Endothelial cell of umbilical vein (primary cell): ENCODE results near the gene BID. TPM values are rescaled to one million over a fixed set of nuclear protein-coding genes. Genes with fewer than 3 reads are reported as not detected.

ENCODE experiments used
- BruUV-seq: library from RNA; stranded (reverse); fragments of 400-500 nt; replicated peaks from 2 replicates; lab custom pipeline; 2021; lab: Mats Ljungman, UMichigan
- CTCF ChIA-PET: fragments of 300-600, 350-600 bp; sonication (Branson Sonifier 250); formaldehyde crosslinking; loops from one replicate; lab custom pipeline; 2021; ENCODE audit warnings: antibody characterized with exemption, inconsistent platforms; lab: Charles Lee
- POLR2A ChIA-PET: fragments of 300-600, 350-600 bp; sonication (Branson Sonifier 250); formaldehyde crosslinking; loops from one replicate; lab custom pipeline; 2021; ENCODE audit warnings: antibody characterized with exemption, inconsistent platforms; lab: Charles Lee
- DNase-seq: peaks from one replicate; pipeline ENCODE4 v3.0.0-alpha.2; 2011; ENCODE audit warnings: low read depth, low spot score
- FAIRE-seq: peaks from 2 replicates; lab custom pipeline; 2011; peaks lifted over from hg19 to GRCh38; lab: Jason Lieb, UNC
- H2AFZ ChIP-seq: 2 replicates; pipeline ENCODE4 v1.6.0; 2012; ENCODE audit warnings: low read depth, low read length, control low read depth, inconsistent platforms
- H3K27ac ChIP-seq: 2 replicates; pipeline ENCODE4 v1.5.1; 2011; ENCODE audit warnings: low read depth, mild to moderate bottlenecking, control low read depth, low read length, moderate library complexity; ENCODE audit not compliant: insufficient read depth
- H3K27me3 ChIP-seq, 2 experiments: 2 replicates each; pipeline versions ENCODE4 v1.6.0 to v1.6.1; 2011; ENCODE audit warnings: low read length in 2 of 2, mixed read lengths in 1 of 2; ENCODE audit not compliant: control insufficient read depth in 2 of 2, insufficient read depth in 2 of 2
- H3K36me3 ChIP-seq, 2 experiments: 2 replicates in 1 of 2; 3 replicates in 1 of 2; pipeline ENCODE4 v1.5.1; 2011; ENCODE audit warnings: low read length in 2 of 2, mild to moderate bottlenecking in 1 of 2, moderate library complexity in 1 of 2; ENCODE audit not compliant: control insufficient read depth in 2 of 2, insufficient read depth in 2 of 2; ENCODE audit errors: extremely low read depth in 1 of 2
- H3K4me1 ChIP-seq: 3 replicates; pipeline ENCODE4 v1.5.1; 2011; ENCODE audit warnings: mild to moderate bottlenecking, low read length; ENCODE audit not compliant: control insufficient read depth, insufficient read depth; ENCODE audit errors: extremely low read depth
- H3K4me2 ChIP-seq: 2 replicates; pipeline ENCODE4 v1.6.1; 2011; ENCODE audit warnings: low read length, control low read depth, mixed read lengths; ENCODE audit not compliant: insufficient read depth
- H3K4me3 ChIP-seq, 3 experiments: fragments of 200-600 bp in 1 of 3; sonication (generic), shearing (Covaris generic) in 1 of 3; replicated peaks in 1 of 3; 2 replicates each; pipeline ENCODE4 v1.5.1; 2011 to 2016; ENCODE audit warnings: control low read depth in 3 of 3, low read length in 3 of 3, mild to moderate bottlenecking in 2 of 3, inconsistent platforms in 1 of 3, low read depth in 1 of 3, moderate library complexity in 1 of 3; ENCODE audit not compliant: insufficient read depth in 1 of 3
- H3K79me2 ChIP-seq: 2 replicates; pipeline ENCODE4 v1.6.0; 2012; ENCODE audit warnings: low read length, inconsistent platforms; ENCODE audit not compliant: control insufficient read depth, insufficient read depth
- H3K9ac ChIP-seq: replicated peaks from 2 replicates; pipeline ENCODE3; 2011; ENCODE audit warnings: low read length, control low read depth; ENCODE audit not compliant: insufficient read depth; ENCODE audit errors: extremely low read depth
- H3K9me1 ChIP-seq: replicated peaks from 3 replicates; pipeline ENCODE4 v1.6.0; 2011; ENCODE audit warnings: mild to moderate bottlenecking, low read length; ENCODE audit not compliant: control insufficient read depth, insufficient read depth; ENCODE audit errors: extremely low read depth
- H3K9me3 ChIP-seq: replicated peaks from 2 replicates; pipeline ENCODE4 v1.5.1; 2012; ENCODE audit warnings: low read length, inconsistent platforms; ENCODE audit not compliant: control insufficient read depth, insufficient read depth
- H4K20me1 ChIP-seq: replicated peaks from 2 replicates; pipeline ENCODE3; 2011; ENCODE audit warnings: mild to moderate bottlenecking, low read length; ENCODE audit not compliant: control insufficient read depth, insufficient read depth; ENCODE audit errors: extremely low read depth
- EZH2 ChIP-seq: IDR thresholded peaks from 2 replicates; pipeline ENCODE4 v1.6.1; 2012; ENCODE audit warnings: borderline replicate concordance, low read depth, mild to moderate bottlenecking, moderate library complexity, low read length, inconsistent platforms; ENCODE audit not compliant: severe bottlenecking
- FOS ChIP-seq: IDR thresholded peaks from 2 replicates; pipeline ENCODE4 v1.6.1; 2011; ENCODE audit warnings: mild to moderate bottlenecking, low read length, moderate library complexity, borderline replicate concordance; ENCODE audit not compliant: insufficient read depth
- GATA2 ChIP-seq: IDR thresholded peaks from 2 replicates; pipeline ENCODE4 v1.7.0; 2011; ENCODE audit warnings: low read depth, mild to moderate bottlenecking, moderate library complexity, mixed read lengths, low read length; ENCODE audit not compliant: insufficient read length, insufficient read depth
- JUN ChIP-seq: IDR thresholded peaks from 2 replicates; pipeline ENCODE4 v1.6.1; 2011; ENCODE audit warnings: borderline replicate concordance, low read depth; ENCODE audit not compliant: insufficient read length, insufficient read depth
- MYC ChIP-seq: IDR thresholded peaks from one replicate; pipeline ENCODE4 v1.6.1; 2011; ENCODE audit warnings: mild to moderate bottlenecking, low read depth, low read length
- POLR2A ChIP-seq: IDR thresholded peaks from 2 replicates; pipeline ENCODE4 v1.6.1; 2012; ENCODE audit warnings: low read depth, mild to moderate bottlenecking, control low read depth, low read length
- POLR2AphosphoS5 ChIP-seq: IDR thresholded peaks from 2 replicates; pipeline ENCODE4 v1.6.1; 2012; ENCODE audit warnings: low read depth, mild to moderate bottlenecking, control low read depth, low read length, moderate library complexity; ENCODE audit not compliant: insufficient read depth
- dilution Hi-C: fragments of 300-500 bp; cut with MboI; formaldehyde crosslinking; loops from one replicate; pipeline ENCODE4 v1.15.0; 2019; ENCODE audit warnings: low sequenced_read_pairs; ENCODE audit not compliant: extremely low pct_ligation_motif_present
- intact Hi-C: fragments of 100-400 bp; cut with micrococcal nuclease; formaldehyde crosslinking; loops from one replicate; pipeline ENCODE4 v1.10.0; 2022
- polyA plus RNA-seq, 4 experiments: library from polyadenylated mRNA; depleted of rRNA in 3 of 4; stranded (reverse) in 3 of 4; unstranded in 1 of 4; fragments of >200 nt; gene quantifications; 2 replicates each; pipeline versions ENCODE4 v1.2.1 to v1.2.3, GENCODE V29; 2011 to 2012; ENCODE audit warnings: missing spikeins in 1 of 4
- total RNA-seq: library from RNA; stranded (reverse); gene quantifications from 2 replicates; pipeline ENCODE4 v1.2.3, GENCODE V29; 2021
- TF ChIP-seq, protein P1 (sequence below): IDR thresholded peaks from 2 replicates; pipeline ENCODE4 v1.6.1; 2011; ENCODE audit not compliant: insufficient read depth, insufficient read length
- TF ChIP-seq, protein P2 (sequence below), 2 donors: IDR thresholded peaks; 1 replicate in 1 of 2; 2 replicates in 1 of 2; pipeline ENCODE4 v1.5.1; 2011; ENCODE audit warnings: low read length in 2 of 2, mild to moderate bottlenecking in 2 of 2, moderate library complexity in 2 of 2, control low read depth in 1 of 2, inconsistent platforms in 1 of 2, low read depth in 1 of 2; ENCODE audit not compliant: insufficient read depth in 1 of 2; ENCODE audit errors: extremely low read depth in 1 of 2

BID gene
- total and polyA plus RNA-seq, 2 donors (not counting 3 experiments of a cell fraction or from before 2014, with no cell fraction given), result 39.0 to 119 TPM

DNA sequence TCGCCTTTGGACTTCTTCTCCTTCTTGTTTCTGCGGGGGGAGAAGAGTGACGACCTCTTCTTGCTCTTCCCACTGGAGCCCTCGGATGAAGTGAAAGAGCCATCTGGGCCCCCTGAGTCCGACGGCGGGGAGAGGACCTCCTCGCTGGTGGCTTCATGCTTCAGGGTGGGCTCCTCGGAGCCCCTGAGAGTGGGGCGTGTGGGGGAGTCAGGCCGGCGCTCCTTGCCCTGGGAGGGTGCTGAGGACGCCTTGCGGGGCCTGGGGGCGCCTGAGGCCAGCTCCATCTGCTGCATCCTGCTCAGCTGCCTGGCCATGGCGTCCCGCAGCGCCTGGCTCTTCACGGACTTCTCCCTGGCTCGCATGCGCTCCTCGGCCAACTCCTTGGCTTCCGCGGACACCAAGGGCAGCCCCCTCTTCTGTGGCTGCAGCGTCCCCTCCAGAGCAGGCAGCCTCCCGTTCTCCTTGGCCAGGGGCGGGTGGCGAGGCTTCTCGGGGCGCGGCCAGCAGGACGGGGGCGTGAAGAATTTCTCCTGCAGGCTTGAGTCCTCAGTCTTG lies 43.3 kb upstream of the BID start:
- Histone ChIP-seq H3K9me1 (no peaks in the 10 kb centered on the region), H3K79me2 (no peaks in the 10 kb centered on the region), H3K4me3 (no peak overlapping the region), H3K9ac (no peak overlapping the region), H3K36me3 (peaks cover 2 to 14% of the 10 kb centered on the region in 2 experiments), H3K27ac (no peak overlapping the region), H3K9me3 (no peaks in the 10 kb centered on the region), H2AFZ (no peak overlapping the region), H3K27me3 (no peaks in the 10 kb centered on the region), H4K20me1 (no peaks in the 10 kb centered on the region), H3K4me2 (no peak overlapping the region), H3K4me1 (no peaks in the 10 kb centered on the region)
- CTCF ChIA-PET, result interaction anchor here (1.4 to 2.4 kb wide), 4 partner anchors 11 to 258 kb away, joined by 3 to 7 read pairs (median 4); no protein-coding TSS in a partner anchor
- dilution Hi-C loops, result no loop called here
- intact Hi-C loops, result no loop called here
- BruUV-seq, result TSS peak; percentile 48
- no peak for TF ChIP-seq GATA2
- no peak for TF ChIP-seq FOS
- TF ChIP-seq EZH2, result no peak
- no peak for TF ChIP-seq JUN
- TF ChIP-seq POLR2AphosphoS5, result no peak
- TF ChIP-seq, protein P1, sequence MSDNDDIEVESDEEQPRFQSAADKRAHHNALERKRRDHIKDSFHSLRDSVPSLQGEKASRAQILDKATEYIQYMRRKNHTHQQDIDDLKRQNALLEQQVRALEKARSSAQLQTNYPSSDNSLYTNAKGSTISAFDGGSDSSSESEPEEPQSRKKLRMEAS, result no peak
- no peak for TF ChIP-seq MYC
- TF ChIP-seq, protein P2, sequence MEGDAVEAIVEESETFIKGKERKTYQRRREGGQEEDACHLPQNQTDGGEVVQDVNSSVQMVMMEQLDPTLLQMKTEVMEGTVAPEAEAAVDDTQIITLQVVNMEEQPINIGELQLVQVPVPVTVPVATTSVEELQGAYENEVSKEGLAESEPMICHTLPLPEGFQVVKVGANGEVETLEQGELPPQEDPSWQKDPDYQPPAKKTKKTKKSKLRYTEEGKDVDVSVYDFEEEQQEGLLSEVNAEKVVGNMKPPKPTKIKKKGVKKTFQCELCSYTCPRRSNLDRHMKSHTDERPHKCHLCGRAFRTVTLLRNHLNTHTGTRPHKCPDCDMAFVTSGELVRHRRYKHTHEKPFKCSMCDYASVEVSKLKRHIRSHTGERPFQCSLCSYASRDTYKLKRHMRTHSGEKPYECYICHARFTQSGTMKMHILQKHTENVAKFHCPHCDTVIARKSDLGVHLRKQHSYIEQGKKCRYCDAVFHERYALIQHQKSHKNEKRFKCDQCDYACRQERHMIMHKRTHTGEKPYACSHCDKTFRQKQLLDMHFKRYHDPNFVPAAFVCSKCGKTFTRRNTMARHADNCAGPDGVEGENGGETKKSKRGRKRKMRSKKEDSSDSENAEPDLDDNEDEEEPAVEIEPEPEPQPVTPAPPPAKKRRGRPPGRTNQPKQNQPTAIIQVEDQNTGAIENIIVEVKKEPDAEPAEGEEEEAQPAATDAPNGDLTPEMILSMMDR (IDR thresholded peaks at IDR 0.05; ENCODE audit: extremely low read depth in 1 of 2, insufficient read depth in 1 of 2, low read depth in 1 of 2, low read length in 2 of 2), result no peak
- no peak for TF ChIP-seq POLR2A
- POLR2A ChIA-PET, result no interaction called here
- DNase-seq, result no peak
- no peak for FAIRE-seq
